ENCODE data around the gene IFITM10.

IFITM10 gene

DNA sequence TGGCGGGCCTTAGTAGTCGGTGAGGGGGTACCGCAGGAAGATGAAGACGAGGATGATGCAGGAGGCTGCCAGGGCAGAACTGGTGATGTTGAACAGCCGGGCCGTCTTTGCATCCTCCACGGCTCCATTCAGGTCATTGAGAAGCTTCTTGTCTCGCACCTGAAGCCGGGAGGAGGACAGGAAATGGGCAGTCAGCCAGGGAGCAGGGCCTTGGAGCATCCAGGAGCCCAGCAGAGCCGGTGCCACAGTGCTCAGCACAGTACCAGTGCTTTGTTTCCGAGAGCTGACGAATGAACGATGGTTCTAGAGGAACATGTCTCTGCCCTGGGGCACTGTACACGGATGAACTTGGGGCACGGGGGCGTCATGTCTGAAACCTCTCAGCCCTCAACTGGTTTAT, 15.1 kb downstream of the IFITM10 start:
- Histone ChIP-seq H3K4me2 (ENCODE audit: low read depth, low read length, poor library complexity, severe bottlenecking) (no peak overlapping the region), H4K20me1 (ENCODE audit: low read depth, low read length) (no peaks in the 10 kb centered on the region), H3K9me2 (replicated peaks; ENCODE audit: insufficient read depth, low read length) (no peaks in the 10 kb centered on the region), H3K9me3 (ENCODE audit: insufficient read depth, low read length) (peaks cover 16% of the 10 kb centered on the region; the same call in 1 of the 2 replicates), H3K27ac (ENCODE audit: low read depth, low read length) (no peak overlapping the region), H3K79me2 (ENCODE audit: insufficient read depth, low read length) (no peaks in the 10 kb centered on the region), H3F3A (ENCODE audit: insufficient read depth) (no peaks in the 10 kb centered on the region), H3K9ac (ENCODE audit: low read length) (no peak overlapping the region), H3K36me3 (ENCODE audit: low read length) (no peaks in the 10 kb centered on the region), H2AFZ (ENCODE audit: low read depth, low read length, severe bottlenecking) (no peak overlapping the region), H3K4me3 (ENCODE audit: insufficient read depth, low read length, poor library complexity, severe bottlenecking) (no peak overlapping the region), H3K27me3 (ENCODE audit: low read length) (no peaks in the 10 kb centered on the region)
- TF ChIP-seq, protein P1, sequence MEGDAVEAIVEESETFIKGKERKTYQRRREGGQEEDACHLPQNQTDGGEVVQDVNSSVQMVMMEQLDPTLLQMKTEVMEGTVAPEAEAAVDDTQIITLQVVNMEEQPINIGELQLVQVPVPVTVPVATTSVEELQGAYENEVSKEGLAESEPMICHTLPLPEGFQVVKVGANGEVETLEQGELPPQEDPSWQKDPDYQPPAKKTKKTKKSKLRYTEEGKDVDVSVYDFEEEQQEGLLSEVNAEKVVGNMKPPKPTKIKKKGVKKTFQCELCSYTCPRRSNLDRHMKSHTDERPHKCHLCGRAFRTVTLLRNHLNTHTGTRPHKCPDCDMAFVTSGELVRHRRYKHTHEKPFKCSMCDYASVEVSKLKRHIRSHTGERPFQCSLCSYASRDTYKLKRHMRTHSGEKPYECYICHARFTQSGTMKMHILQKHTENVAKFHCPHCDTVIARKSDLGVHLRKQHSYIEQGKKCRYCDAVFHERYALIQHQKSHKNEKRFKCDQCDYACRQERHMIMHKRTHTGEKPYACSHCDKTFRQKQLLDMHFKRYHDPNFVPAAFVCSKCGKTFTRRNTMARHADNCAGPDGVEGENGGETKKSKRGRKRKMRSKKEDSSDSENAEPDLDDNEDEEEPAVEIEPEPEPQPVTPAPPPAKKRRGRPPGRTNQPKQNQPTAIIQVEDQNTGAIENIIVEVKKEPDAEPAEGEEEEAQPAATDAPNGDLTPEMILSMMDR (IDR thresholded peaks at IDR 0.05; ENCODE audit: insufficient read depth, low read length, poor library complexity, severe bottlenecking) = no peak
- no peak for TF ChIP-seq EZH2phosphoT487 (conservative IDR thresholded peaks at IDR 0.05; ENCODE audit: low read length)

DNA sequence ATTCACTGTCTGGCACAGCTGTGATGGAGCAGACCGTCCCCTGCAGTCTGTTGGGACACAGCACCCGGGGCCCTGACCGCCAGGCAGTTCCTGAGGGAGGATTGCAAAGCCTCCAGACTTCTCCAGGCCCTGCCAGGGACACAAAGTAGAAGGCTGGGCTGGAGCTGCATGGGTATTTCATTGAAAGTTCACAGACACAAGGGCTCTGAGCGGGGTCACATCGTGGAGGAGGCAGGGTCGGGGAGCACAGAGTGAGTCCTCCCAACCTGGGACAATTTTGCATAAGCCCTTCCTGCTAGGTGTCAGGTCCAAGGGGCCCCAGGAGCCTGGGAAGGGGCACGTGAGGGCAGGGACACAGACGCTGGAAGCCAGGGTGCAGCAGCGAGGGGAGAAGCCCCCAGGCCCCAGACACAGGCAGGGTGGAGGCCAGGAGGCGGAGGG, 15.7 kb downstream of the IFITM10 start:
- TF ChIP-seq EZH2phosphoT487 (conservative IDR thresholded peaks at IDR 0.05; ENCODE audit: low read length) = no peak
- TF ChIP-seq, protein P1 (IDR thresholded peaks at IDR 0.05; ENCODE audit: insufficient read depth, low read length, poor library complexity, severe bottlenecking) = no peak
- Histone ChIP-seq H3K36me3 (ENCODE audit: low read length) (no peaks in the 10 kb centered on the region), H3K9me2 (replicated peaks; ENCODE audit: insufficient read depth, low read length) (no peaks in the 10 kb centered on the region), H3K27me3 (ENCODE audit: low read length) (no peaks in the 10 kb centered on the region), H2AFZ (ENCODE audit: low read depth, low read length, severe bottlenecking) (no peak overlapping the region), H3K27ac (ENCODE audit: low read depth, low read length) (no peak overlapping the region), H3F3A (ENCODE audit: insufficient read depth) (no peaks in the 10 kb centered on the region), H3K79me2 (ENCODE audit: insufficient read depth, low read length) (no peaks in the 10 kb centered on the region), H3K9ac (ENCODE audit: low read length) (no peak overlapping the region), H3K4me2 (ENCODE audit: low read depth, low read length, poor library complexity, severe bottlenecking) (no peak overlapping the region), H4K20me1 (ENCODE audit: low read depth, low read length) (no peaks in the 10 kb centered on the region), H3K4me3 (ENCODE audit: insufficient read depth, low read length, poor library complexity, severe bottlenecking) (no peak overlapping the region), H3K9me3 (ENCODE audit: insufficient read depth, low read length) (peaks cover 16% of the 10 kb centered on the region; the same call in 1 of the 2 replicates)

DNA sequence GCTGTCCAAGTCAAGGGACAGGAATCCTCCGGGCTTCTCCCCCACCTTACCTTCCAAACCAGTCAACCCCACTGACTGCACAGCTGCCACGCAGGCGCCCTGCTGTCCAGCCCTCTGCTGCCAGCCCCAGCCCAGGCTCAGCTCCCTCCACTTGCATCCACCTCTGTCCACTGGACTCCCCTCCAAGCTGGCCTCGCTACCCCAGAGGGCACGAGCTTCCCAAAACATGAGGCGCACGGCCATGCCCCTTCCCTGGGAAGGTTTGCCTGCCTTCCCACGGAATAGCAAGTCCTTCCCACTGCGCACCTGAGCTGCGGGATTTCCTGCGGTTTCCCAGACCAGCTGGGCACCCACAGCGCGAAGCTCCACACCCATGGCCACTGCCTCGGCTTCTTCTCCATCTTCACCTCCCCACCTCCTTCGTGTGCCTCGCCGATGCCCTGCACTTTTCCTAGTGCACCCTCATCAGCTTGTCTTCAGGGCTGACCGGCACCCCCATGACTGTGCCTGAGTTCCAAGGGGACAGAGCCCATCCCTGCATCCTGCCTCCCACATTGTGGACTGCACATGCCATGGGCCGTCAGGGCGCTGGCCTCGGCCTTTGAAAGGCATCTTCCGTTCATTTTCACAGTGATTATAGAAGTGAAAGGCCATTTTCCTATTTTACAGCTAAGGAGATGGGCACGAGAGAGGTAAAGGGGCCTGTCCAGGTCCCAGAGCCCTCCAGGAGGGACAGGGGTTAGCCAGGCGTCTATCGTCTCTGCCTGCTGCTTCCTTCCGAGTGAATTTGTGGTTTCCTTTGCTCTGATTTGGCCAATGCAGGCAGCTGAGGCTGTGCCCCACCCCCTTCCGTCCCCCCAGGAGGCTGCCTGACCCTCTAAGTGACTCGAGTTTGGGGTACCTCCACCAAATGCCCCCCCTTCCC, 16.4 kb downstream of the IFITM10 start:
- Histone ChIP-seq H3K9ac (ENCODE audit: low read length) (no peak overlapping the region), H3K36me3 (ENCODE audit: low read length) (no peaks in the 10 kb centered on the region), H3K79me2 (ENCODE audit: insufficient read depth, low read length) (no peaks in the 10 kb centered on the region), H3K27me3 (ENCODE audit: low read length) (no peaks in the 10 kb centered on the region), H3F3A (ENCODE audit: insufficient read depth) (no peaks in the 10 kb centered on the region), H3K4me3 (ENCODE audit: insufficient read depth, low read length, poor library complexity, severe bottlenecking) (no peak overlapping the region), H3K9me2 (replicated peaks; ENCODE audit: insufficient read depth, low read length) (no peaks in the 10 kb centered on the region), H2AFZ (ENCODE audit: low read depth, low read length, severe bottlenecking) (no peak overlapping the region), H4K20me1 (ENCODE audit: low read depth, low read length) (no peaks in the 10 kb centered on the region), H3K27ac (ENCODE audit: low read depth, low read length) (no peak overlapping the region), H3K4me2 (ENCODE audit: low read depth, low read length, poor library complexity, severe bottlenecking) (no peak overlapping the region), H3K9me3 (ENCODE audit: insufficient read depth, low read length) (peaks cover 16% of the 10 kb centered on the region; the same call in 1 of the 2 replicates)
- TF ChIP-seq EZH2phosphoT487 (conservative IDR thresholded peaks at IDR 0.05; ENCODE audit: low read length) = no peak
- TF ChIP-seq, protein P1 (IDR thresholded peaks at IDR 0.05; ENCODE audit: insufficient read depth, low read length, poor library complexity, severe bottlenecking) = no peak
